ENCODE measurements around the gene PAPPA.

The PAPPA gene, protein sequence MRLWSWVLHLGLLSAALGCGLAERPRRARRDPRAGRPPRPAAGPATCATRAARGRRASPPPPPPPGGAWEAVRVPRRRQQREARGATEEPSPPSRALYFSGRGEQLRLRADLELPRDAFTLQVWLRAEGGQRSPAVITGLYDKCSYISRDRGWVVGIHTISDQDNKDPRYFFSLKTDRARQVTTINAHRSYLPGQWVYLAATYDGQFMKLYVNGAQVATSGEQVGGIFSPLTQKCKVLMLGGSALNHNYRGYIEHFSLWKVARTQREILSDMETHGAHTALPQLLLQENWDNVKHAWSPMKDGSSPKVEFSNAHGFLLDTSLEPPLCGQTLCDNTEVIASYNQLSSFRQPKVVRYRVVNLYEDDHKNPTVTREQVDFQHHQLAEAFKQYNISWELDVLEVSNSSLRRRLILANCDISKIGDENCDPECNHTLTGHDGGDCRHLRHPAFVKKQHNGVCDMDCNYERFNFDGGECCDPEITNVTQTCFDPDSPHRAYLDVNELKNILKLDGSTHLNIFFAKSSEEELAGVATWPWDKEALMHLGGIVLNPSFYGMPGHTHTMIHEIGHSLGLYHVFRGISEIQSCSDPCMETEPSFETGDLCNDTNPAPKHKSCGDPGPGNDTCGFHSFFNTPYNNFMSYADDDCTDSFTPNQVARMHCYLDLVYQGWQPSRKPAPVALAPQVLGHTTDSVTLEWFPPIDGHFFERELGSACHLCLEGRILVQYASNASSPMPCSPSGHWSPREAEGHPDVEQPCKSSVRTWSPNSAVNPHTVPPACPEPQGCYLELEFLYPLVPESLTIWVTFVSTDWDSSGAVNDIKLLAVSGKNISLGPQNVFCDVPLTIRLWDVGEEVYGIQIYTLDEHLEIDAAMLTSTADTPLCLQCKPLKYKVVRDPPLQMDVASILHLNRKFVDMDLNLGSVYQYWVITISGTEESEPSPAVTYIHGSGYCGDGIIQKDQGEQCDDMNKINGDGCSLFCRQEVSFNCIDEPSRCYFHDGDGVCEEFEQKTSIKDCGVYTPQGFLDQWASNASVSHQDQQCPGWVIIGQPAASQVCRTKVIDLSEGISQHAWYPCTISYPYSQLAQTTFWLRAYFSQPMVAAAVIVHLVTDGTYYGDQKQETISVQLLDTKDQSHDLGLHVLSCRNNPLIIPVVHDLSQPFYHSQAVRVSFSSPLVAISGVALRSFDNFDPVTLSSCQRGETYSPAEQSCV (N-terminal part only)

DNA sequence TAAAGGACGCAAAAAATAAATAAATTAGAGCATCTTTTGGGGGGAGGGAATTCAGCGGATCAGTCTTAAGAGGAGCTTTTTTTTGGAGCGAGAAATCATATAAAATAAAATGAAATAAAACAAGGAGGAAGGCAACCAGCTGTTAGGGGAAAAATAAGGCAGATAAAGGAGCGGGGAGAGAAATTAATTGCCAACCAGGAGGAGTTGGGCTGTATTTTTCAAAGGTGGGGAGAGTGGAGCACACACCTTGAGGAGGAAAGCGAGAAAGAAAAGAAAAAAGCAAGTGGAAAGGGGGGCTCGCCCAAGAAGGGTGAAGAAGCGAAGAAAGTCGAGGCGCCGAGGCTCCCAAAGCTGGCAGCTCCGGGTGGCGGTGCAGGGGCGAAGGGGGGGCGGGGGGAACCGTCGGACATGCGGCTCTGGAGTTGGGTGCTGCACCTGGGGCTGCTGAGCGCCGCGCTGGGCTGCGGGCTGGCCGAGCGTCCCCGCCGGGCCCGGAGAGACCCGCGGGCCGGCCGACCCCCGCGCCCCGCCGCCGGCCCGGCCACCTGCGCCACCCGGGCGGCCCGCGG lies at the start of gene PAPPA:
PAPPA (plus strand) TSS at position 27 of the 569 bp plus-strand sequence; CDS start at position 409, 382 bp downstream.
- H3K27me3 ChIP-seq (ENCODE audit: control insufficient read depth, insufficient read depth, low read length), result peaks cover 20% of the 10 kb centered on the region
- H3K4me3 ChIP-seq (ENCODE audit: low read length), result peak within 1 kb of the TSS; percentile 63
- WGBS (ENCODE audit: insufficient coverage, insufficient read length), result no CpG with 5 or more reads among the region's 41 CpGs

DNA sequence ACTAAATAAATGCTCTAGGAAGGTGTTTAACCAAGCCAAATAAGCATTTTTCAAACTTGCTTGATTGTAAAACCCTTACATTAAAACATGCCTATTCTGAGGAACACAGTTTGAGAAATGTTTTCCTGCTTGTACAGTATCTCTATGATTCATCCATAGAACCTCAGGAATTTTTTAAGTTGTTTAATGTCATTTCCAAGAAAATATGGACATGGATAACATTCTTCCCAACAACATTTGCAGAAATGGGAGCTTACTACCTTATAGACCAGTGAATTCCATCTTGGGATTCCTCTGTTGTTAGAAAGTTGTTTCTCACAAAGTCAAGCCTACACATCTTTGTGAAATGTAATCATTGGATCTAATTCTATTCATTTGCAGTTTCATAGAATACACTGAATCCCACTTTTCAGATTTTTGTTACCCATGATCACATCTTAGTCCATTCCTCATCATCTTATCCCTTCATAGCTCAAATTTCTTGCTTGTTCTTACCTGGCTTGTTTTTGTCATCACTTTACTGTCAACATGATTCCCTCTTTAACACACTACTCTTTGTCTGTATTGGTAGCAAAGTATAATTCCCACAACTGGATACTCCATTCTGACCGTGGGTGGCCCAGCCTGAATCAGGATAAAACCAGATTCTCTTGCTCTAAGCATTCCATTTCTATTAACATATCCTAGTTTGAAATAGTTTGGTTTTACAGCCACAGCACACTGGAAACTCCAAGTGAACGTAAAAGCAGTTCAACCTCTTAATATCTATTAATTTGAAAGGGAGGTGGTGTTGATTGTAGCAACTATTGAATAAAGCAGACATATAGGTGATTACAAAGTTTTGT lies 49.4 kb upstream of the PAPPA start:
- H3K36me3 ChIP-seq (ENCODE audit: control insufficient read depth, insufficient read depth, low read length), result no peaks in the 10 kb centered on the region
- no peaks in the 10 kb centered on the region for H3K4me1 ChIP-seq (ENCODE audit: control insufficient read depth, insufficient read depth, low read length)
- no peak overlapping the region for H3K27ac ChIP-seq (ENCODE audit: low read length)
- no peaks in the 10 kb centered on the region for H3K27me3 ChIP-seq (ENCODE audit: control insufficient read depth, insufficient read depth, low read length)
- no peaks in the 10 kb centered on the region for H3K9me3 ChIP-seq (ENCODE audit: control insufficient read depth, insufficient read depth, low read length)
- no peak for DNase-seq (ENCODE audit: low read depth, low spot score)
- no peak overlapping the region for H3K4me3 ChIP-seq (ENCODE audit: low read length)
- WGBS (ENCODE audit: insufficient coverage, insufficient read length), result no CpG with 5 or more reads among the region's 2 CpGs

More for the DNA sequence above, at the start of gene PAPPA:
- no peaks in the 10 kb centered on the region for H3K36me3 ChIP-seq (ENCODE audit: control insufficient read depth, insufficient read depth, low read length)
- H3K27ac ChIP-seq (ENCODE audit: low read length), result no peak within 1 kb of the TSS
- no peak for DNase-seq (ENCODE audit: low read depth, low spot score)
- H3K4me1 ChIP-seq (ENCODE audit: control insufficient read depth, insufficient read depth, low read length), result no peaks in the 10 kb centered on the region; the same call in 1 of the 2 replicates
- H3K9me3 ChIP-seq (ENCODE audit: control insufficient read depth, insufficient read depth, low read length), result no peaks in the 10 kb centered on the region

DNA sequence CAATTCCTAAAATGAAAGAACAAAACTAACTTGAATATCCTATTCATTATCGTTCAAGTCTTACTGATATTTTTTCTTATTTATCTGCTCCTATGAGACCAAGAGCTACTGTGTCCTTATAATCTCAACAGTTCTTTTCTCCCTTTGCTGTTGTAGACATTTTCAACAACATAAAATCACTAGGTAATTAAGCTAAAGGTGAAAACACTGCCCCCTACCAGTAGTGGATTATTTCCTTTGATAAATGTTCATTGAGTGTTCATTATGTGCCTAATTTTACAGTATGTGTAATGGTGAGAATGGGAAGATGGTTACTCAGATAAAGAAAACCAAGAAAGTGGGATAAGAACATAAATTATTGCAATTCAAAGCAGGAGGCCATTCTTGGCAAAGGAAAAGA lies 41.4 kb upstream of the PAPPA start:
- no peaks in the 10 kb centered on the region for H3K36me3 ChIP-seq (ENCODE audit: control insufficient read depth, insufficient read depth, low read length)
- no peaks in the 10 kb centered on the region for H3K9me3 ChIP-seq (ENCODE audit: control insufficient read depth, insufficient read depth, low read length)
- H3K4me1 ChIP-seq (ENCODE audit: control insufficient read depth, insufficient read depth, low read length), result no peaks in the 10 kb centered on the region
- H3K27ac ChIP-seq (ENCODE audit: low read length), result no peak overlapping the region
- no CpG with 5 or more reads among the region's 1 CpG for WGBS (ENCODE audit: insufficient coverage, insufficient read length)
- no peak overlapping the region for H3K4me3 ChIP-seq (ENCODE audit: low read length)
- no peak for DNase-seq (ENCODE audit: low read depth, low spot score)
- H3K27me3 ChIP-seq (ENCODE audit: control insufficient read depth, insufficient read depth, low read length), result no peaks in the 10 kb centered on the region

DNA sequence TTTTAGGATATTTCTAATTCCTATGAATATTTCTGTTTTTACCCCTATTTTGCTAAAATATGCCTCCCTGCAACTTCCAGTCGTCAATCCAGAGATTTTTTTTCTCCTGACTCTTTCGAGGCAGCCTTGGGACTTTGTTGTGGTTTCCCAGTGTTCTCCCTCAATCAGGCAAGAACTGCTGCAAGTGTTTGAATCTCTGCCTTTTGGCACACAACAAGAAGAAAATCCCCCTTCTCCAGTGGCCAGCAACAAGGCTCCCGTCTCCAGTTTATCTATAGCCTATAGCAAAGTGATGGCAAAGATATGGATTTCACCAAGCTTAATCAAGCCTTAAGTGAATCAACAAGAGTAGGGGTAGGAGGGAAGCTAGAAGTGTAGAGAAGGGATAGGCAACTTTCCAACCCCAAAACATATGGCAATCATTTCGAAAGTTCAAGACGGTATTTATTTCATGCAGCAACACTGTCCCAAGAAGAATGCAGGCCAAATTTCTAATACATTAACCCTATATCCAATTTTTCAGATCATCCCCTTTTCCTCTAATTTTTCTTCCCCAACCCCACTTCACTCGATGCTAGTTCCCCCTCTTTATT lies 37.7 kb upstream of the PAPPA start:
- 100% methylated on average over 1 of the region's 6 CpGs for WGBS (ENCODE audit: insufficient coverage, insufficient read length)
- no peak overlapping the region for H3K4me3 ChIP-seq (ENCODE audit: low read length)

DNA sequence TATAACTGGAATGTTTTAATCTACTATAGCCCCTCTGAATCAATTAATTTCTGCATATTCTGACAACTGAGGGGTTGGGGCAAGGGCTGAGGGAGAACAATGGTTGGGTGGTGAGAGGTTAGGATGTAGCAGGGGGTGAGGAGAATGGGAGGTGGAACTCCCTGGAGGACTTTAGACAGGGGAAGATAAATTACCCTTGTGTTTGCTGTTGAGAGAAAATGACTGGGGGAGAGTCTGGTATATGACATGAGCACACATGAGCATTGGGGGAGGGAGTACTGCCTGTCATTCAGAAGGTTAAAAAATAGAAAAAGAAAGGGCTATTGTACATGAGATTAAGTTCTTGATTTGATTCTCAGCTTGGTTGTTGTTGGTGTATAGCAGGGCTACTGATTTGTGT lies 37.2 kb upstream of the PAPPA start:
- Histone ChIP-seq H3K9me3 (ENCODE audit: control insufficient read depth, insufficient read depth, low read length) (no peaks in the 10 kb centered on the region), H3K36me3 (ENCODE audit: control insufficient read depth, insufficient read depth, low read length) (no peaks in the 10 kb centered on the region), H3K4me3 (ENCODE audit: low read length) (no peak overlapping the region), H3K27ac (ENCODE audit: low read length) (no peak overlapping the region), H3K4me1 (ENCODE audit: control insufficient read depth, insufficient read depth, low read length) (no peaks in the 10 kb centered on the region), H3K27me3 (ENCODE audit: control insufficient read depth, insufficient read depth, low read length) (no peaks in the 10 kb centered on the region)
- DNase-seq (ENCODE audit: low read depth, low spot score), result no peak

More for the DNA sequence above, 37.7 kb upstream of the PAPPA start:
- H3K4me1 ChIP-seq (ENCODE audit: control insufficient read depth, insufficient read depth, low read length), result no peaks in the 10 kb centered on the region
- DNase-seq (ENCODE audit: low read depth, low spot score), result no peak
- no peaks in the 10 kb centered on the region for H3K9me3 ChIP-seq (ENCODE audit: control insufficient read depth, insufficient read depth, low read length)
- H3K27me3 ChIP-seq (ENCODE audit: control insufficient read depth, insufficient read depth, low read length), result no peaks in the 10 kb centered on the region
- H3K27ac ChIP-seq (ENCODE audit: low read length), result no peak overlapping the region
- no peaks in the 10 kb centered on the region for H3K36me3 ChIP-seq (ENCODE audit: control insufficient read depth, insufficient read depth, low read length)

DNA sequence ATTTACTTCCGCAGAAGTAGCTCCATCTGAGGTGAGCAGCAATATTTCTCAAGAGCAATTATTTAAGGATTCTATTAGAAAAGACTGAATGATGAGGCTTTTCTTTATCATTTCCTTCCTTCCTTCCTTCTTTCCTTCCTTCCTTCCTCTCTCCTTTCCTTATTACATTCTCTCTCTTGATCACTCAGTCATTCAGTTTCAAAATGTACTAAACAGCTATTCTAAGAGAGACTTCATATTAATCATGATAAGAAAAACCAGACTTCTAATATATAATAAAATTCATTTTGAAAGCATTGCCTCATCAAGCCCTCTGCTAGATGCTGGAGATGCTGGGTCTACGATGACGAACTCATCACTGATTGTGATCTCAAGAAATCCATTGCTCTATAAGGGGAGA lies 30.4 kb upstream of the PAPPA start:
- no CpG with 5 or more reads among the region's 3 CpGs for WGBS (ENCODE audit: insufficient coverage, insufficient read length)
- H3K9me3 ChIP-seq (ENCODE audit: control insufficient read depth, insufficient read depth, low read length), result no peaks in the 10 kb centered on the region
- no peaks in the 10 kb centered on the region for H3K36me3 ChIP-seq (ENCODE audit: control insufficient read depth, insufficient read depth, low read length)
- H3K4me3 ChIP-seq (ENCODE audit: low read length), result no peak overlapping the region
- H3K4me1 ChIP-seq (ENCODE audit: control insufficient read depth, insufficient read depth, low read length), result no peaks in the 10 kb centered on the region
- no peak for DNase-seq (ENCODE audit: low read depth, low spot score)
- no peak overlapping the region for H3K27ac ChIP-seq (ENCODE audit: low read length)
- no peaks in the 10 kb centered on the region for H3K27me3 ChIP-seq (ENCODE audit: control insufficient read depth, insufficient read depth, low read length)

DNA sequence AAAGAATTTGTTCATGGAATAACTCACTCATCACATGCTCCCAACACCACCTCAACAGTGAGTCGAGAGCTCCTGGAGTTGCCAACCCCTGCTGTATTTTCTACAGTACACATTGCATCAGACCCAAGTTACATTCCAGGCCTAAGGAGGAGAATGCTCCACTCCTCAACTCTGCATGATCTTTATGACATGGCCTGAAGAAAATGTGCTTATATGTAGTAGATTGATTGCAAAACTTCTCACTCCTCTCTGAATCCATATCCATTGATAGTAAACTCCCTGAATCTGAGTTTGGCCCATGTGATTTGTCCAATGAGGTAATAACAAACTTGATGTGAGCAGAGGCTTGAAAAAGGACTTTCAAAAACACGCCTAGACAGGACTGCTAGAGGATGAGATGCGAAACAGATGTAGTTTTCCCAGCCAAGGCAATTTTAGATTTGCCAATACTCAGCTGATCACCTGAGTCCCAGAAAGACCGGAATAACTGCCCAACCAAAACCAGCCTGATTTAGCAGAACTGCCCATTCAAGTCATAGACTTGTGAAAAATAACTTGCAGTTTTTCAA lies 29.0 kb upstream of the PAPPA start:
- no peak for DNase-seq (ENCODE audit: low read depth, low spot score)
- Histone ChIP-seq H3K27me3 (ENCODE audit: control insufficient read depth, insufficient read depth, low read length) (no peaks in the 10 kb centered on the region), H3K27ac (ENCODE audit: low read length) (no peak overlapping the region), H3K36me3 (ENCODE audit: control insufficient read depth, insufficient read depth, low read length) (no peaks in the 10 kb centered on the region), H3K4me1 (ENCODE audit: control insufficient read depth, insufficient read depth, low read length) (no peaks in the 10 kb centered on the region), H3K9me3 (ENCODE audit: control insufficient read depth, insufficient read depth, low read length) (no peaks in the 10 kb centered on the region), H3K4me3 (ENCODE audit: low read length) (no peak overlapping the region)
- no CpG with 5 or more reads among the region's 4 CpGs for WGBS (ENCODE audit: insufficient coverage, insufficient read length)

DNA sequence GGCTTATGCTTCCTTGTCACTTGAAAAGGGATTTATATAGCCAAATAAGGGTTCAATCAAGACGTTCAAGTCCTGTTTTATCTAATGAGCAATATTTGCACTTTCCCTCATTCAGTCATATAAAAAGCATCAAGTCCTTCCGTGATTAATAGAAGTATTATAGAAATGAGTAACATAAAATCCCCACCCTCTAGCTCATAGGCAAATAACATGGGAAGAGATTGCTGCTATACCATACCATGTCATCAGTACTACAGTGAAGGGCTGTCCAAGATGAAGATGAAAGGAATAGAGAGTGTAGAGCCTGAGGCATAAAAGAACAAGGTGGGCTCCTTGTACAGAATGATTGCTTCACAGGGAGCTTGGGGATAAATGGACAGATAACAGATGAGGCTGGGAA lies 20.4 kb upstream of the PAPPA start:
- no CpG with 5 or more reads among the region's 2 CpGs for WGBS (ENCODE audit: insufficient coverage, insufficient read length)
- no peaks in the 10 kb centered on the region for H3K27me3 ChIP-seq (ENCODE audit: control insufficient read depth, insufficient read depth, low read length)
- no peak for DNase-seq (ENCODE audit: low read depth, low spot score)
- no peaks in the 10 kb centered on the region for H3K36me3 ChIP-seq (ENCODE audit: control insufficient read depth, insufficient read depth, low read length)
- no peaks in the 10 kb centered on the region for H3K9me3 ChIP-seq (ENCODE audit: control insufficient read depth, insufficient read depth, low read length)
- no peak overlapping the region for H3K4me3 ChIP-seq (ENCODE audit: low read length)
- H3K4me1 ChIP-seq (ENCODE audit: control insufficient read depth, insufficient read depth, low read length), result no peaks in the 10 kb centered on the region
- no peak overlapping the region for H3K27ac ChIP-seq (ENCODE audit: low read length)

DNA sequence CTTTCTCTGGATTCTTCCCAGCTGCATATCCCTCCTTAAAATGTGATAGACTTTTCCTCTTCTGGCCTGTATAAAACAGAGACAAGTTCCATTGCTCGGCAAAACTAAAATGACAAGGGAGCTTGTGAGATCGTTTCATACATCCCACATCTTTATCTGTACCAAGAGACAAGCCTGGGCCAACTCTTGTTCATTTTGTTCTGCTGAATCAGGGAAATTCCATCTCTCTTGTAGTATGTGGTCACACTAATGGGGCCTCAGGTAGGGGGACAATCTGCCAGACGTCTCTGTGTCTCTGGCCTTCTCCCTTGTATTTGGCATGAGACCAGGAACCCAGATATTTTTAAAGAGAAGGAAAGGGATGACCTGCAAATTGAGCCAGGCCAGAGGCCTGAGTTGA lies 18.6 kb upstream of the PAPPA start:
- H3K4me1 ChIP-seq (ENCODE audit: control insufficient read depth, insufficient read depth, low read length), result no peaks in the 10 kb centered on the region
- no peaks in the 10 kb centered on the region for H3K36me3 ChIP-seq (ENCODE audit: control insufficient read depth, insufficient read depth, low read length)
- H3K27ac ChIP-seq (ENCODE audit: low read length), result no peak overlapping the region
- no peak for DNase-seq (ENCODE audit: low read depth, low spot score)
- no peaks in the 10 kb centered on the region for H3K27me3 ChIP-seq (ENCODE audit: control insufficient read depth, insufficient read depth, low read length)
- WGBS (ENCODE audit: insufficient coverage, insufficient read length), result no CpG with 5 or more reads among the region's 3 CpGs
- H3K9me3 ChIP-seq (ENCODE audit: control insufficient read depth, insufficient read depth, low read length), result no peaks in the 10 kb centered on the region
- H3K4me3 ChIP-seq (ENCODE audit: low read length), result no peak overlapping the region

Measured in iPS DF 6.9 (cell line).